Measurements from ENCODE around the gene MMP2.

The MMP2 gene

GRCh38 chr16:55476625-55477533, 2.1 kb upstream of the MMP2 start:
- no peak overlapping the region for H2AFZ ChIP-seq (ENCODE audit: low read length)
- TF ChIP-seq EZH2 (optimal IDR thresholded peaks at IDR 0.05; ENCODE audit: low read depth, low read length) = no peak
- H3K27me3 ChIP-seq (replicated peaks; ENCODE audit: insufficient read depth, low read length) = no peaks in the 10 kb centered on the region
- no peak overlapping the region for H3K4me2 ChIP-seq (ENCODE audit: low read depth, low read length)
- no peak overlapping the region for H3K9ac ChIP-seq (ENCODE audit: low read length)
- no peaks in the 10 kb centered on the region for H3K4me1 ChIP-seq (ENCODE audit: low read length)
- no peaks in the 10 kb centered on the region for H3K9me3 ChIP-seq (replicated peaks; ENCODE audit: insufficient read depth, low read length)
- no peak overlapping the region for H3K27ac ChIP-seq (ENCODE audit: low read length)
- H3F3A ChIP-seq (ENCODE audit: insufficient read depth, low read length) = no peaks in the 10 kb centered on the region
- no peak for DNase-seq
- H4K20me1 ChIP-seq (ENCODE audit: insufficient read depth, low read length) = no peaks in the 10 kb centered on the region
- H3K9me2 ChIP-seq (replicated peaks; ENCODE audit: insufficient read depth, low read length) = no peaks in the 10 kb centered on the region
- H3K36me3 ChIP-seq (replicated peaks; ENCODE audit: insufficient read depth, low read length) = no peaks in the 10 kb centered on the region
- no peak overlapping the region for H3K4me3 ChIP-seq (ENCODE audit: low read length)
- H3K79me2 ChIP-seq (ENCODE audit: low read length) = no peaks in the 10 kb centered on the region

- Histone ChIP-seq H3K9ac (ENCODE audit: low read length) (no peak overlapping the region), H4K20me1 (ENCODE audit: insufficient read depth, low read length) (no peaks in the 10 kb centered on the region), H3K27ac (ENCODE audit: low read length) (no peak overlapping the region), H3K4me1 (ENCODE audit: low read length) (no peaks in the 10 kb centered on the region), H3K4me3 (ENCODE audit: low read length) (no peak overlapping the region), H3K36me3 (replicated peaks; ENCODE audit: insufficient read depth, low read length) (no peaks in the 10 kb centered on the region), H3K9me3 (replicated peaks; ENCODE audit: insufficient read depth, low read length) (no peaks in the 10 kb centered on the region), H3K27me3 (replicated peaks; ENCODE audit: insufficient read depth, low read length) (no peaks in the 10 kb centered on the region), H3K79me2 (ENCODE audit: low read length) (no peaks in the 10 kb centered on the region), H2AFZ (ENCODE audit: low read length) (no peak overlapping the region), H3F3A (ENCODE audit: insufficient read depth, low read length) (no peaks in the 10 kb centered on the region), H3K4me2 (ENCODE audit: low read depth, low read length) (no peak overlapping the region), H3K9me2 (replicated peaks; ENCODE audit: insufficient read depth, low read length) (no peaks in the 10 kb centered on the region)
- TF ChIP-seq EZH2 (optimal IDR thresholded peaks at IDR 0.05; ENCODE audit: low read depth, low read length) (no peak), EZH2phosphoT487 (IDR thresholded peaks at IDR 0.05; ENCODE audit: low read length) (no peak), CTCF (IDR thresholded peaks at IDR 0.05; ENCODE audit: low read length) (no peak)
- no peak for DNase-seq
Measured at GRCh38 chr16:55477736-55478135, 1.3 kb upstream of the MMP2 start.

GRCh38 chr16:55479430-55480140, 587 bp downstream of the MMP2 start:
- H3K9me3 ChIP-seq (replicated peaks; ENCODE audit: insufficient read depth, low read length) = no peaks in the 10 kb centered on the region
- no peak overlapping the region for H3K4me3 ChIP-seq (ENCODE audit: low read length)
- no peak overlapping the region for H3K27ac ChIP-seq (ENCODE audit: low read length)
- no peak overlapping the region for H2AFZ ChIP-seq (ENCODE audit: low read length)
- H3F3A ChIP-seq (ENCODE audit: insufficient read depth, low read length) = no peaks in the 10 kb centered on the region
- TF ChIP-seq EZH2phosphoT487 (IDR thresholded peaks at IDR 0.05; ENCODE audit: low read length) = no peak
- no peak for TF ChIP-seq CTCF (IDR thresholded peaks at IDR 0.05; ENCODE audit: low read length)
- TF ChIP-seq EZH2 (optimal IDR thresholded peaks at IDR 0.05; ENCODE audit: low read depth, low read length) = no peak
- no peaks in the 10 kb centered on the region for H3K79me2 ChIP-seq (ENCODE audit: low read length)
- no peaks in the 10 kb centered on the region for H3K9me2 ChIP-seq (replicated peaks; ENCODE audit: insufficient read depth, low read length)
- H4K20me1 ChIP-seq (ENCODE audit: insufficient read depth, low read length) = no peaks in the 10 kb centered on the region
- H3K36me3 ChIP-seq (replicated peaks; ENCODE audit: insufficient read depth, low read length) = no peaks in the 10 kb centered on the region
- H3K4me2 ChIP-seq (ENCODE audit: low read depth, low read length) = no peak overlapping the region
- no peak for DNase-seq
- no peaks in the 10 kb centered on the region for H3K4me1 ChIP-seq (ENCODE audit: low read length)
- no peaks in the 10 kb centered on the region for H3K27me3 ChIP-seq (replicated peaks; ENCODE audit: insufficient read depth, low read length)
- no peak overlapping the region for H3K9ac ChIP-seq (ENCODE audit: low read length)
